Lung (tissue), 12 donors: ENCODE results near the gene HDAC8. TPM values are rescaled to one million over a fixed set of nuclear protein-coding genes. Genes with fewer than 3 reads are reported as not detected.
"Not testable (repeated sequence)": the region's sequence is repeated elsewhere in the genome, so short reads cannot be mapped to it uniquely, and the experiment has no call there.

Experiments used
- ATAC-seq: fragments of 200-7000 bp; cut with Tn5 transposase; one replicate; pipeline ENCODE4 v1.9.1; 2020; ENCODE audit warnings: moderate number of reproducible peaks; ENCODE audit not compliant: insufficient read depth, low FRiP score
- DNase-seq, 3 donors: peaks; one replicate each; pipeline ENCODE4 v3.0.0-alpha.2; 2013 to 2017
- H3K27ac ChIP-seq, 2 donors: one replicate each; pipeline ENCODE4 v1.5.1; 2013; ENCODE audit warnings: mild to moderate bottlenecking in 2 of 2, moderate library complexity in 2 of 2, control low read depth in 1 of 2, inconsistent platforms in 1 of 2, low read depth in 1 of 2, low read length in 1 of 2
- H3K27me3 ChIP-seq, 3 donors: one replicate each; pipeline ENCODE4 v1.5.1; 2013; ENCODE audit warnings: low read length in 2 of 3; ENCODE audit not compliant: control insufficient read depth in 3 of 3, insufficient read depth in 3 of 3
- H3K36me3 ChIP-seq, 4 donors: one replicate each; pipeline ENCODE4 v1.5.1; 2013; ENCODE audit warnings: low read length in 4 of 4, mild to moderate bottlenecking in 1 of 4, moderate library complexity in 1 of 4; ENCODE audit not compliant: control insufficient read depth in 4 of 4, insufficient read depth in 4 of 4
- H3K4me1 ChIP-seq, 5 donors: one replicate each; pipeline ENCODE4 v1.5.1; 2013; ENCODE audit warnings: low read length in 5 of 5, mild to moderate bottlenecking in 2 of 5, moderate library complexity in 1 of 5; ENCODE audit not compliant: control insufficient read depth in 5 of 5, insufficient read depth in 5 of 5
- H3K4me3 ChIP-seq: one replicate; pipeline ENCODE4 v1.5.1; 2013; ENCODE audit warnings: mild to moderate bottlenecking, control low read depth, moderate library complexity
- H3K9ac ChIP-seq, 2 donors: one replicate each; pipeline ENCODE4 v1.5.1; 2013; ENCODE audit warnings: low read length in 2 of 2, control low read depth in 1 of 2; ENCODE audit not compliant: insufficient read depth in 1 of 2
- H3K9me3 ChIP-seq, 4 donors: one replicate each; pipeline ENCODE4 v1.5.1; 2013; ENCODE audit warnings: low read length in 3 of 4, mild to moderate bottlenecking in 1 of 4, moderate library complexity in 1 of 4; ENCODE audit not compliant: control insufficient read depth in 4 of 4, insufficient read depth in 3 of 4
- CTCF ChIP-seq: IDR thresholded peaks from 2 replicates; pipeline ENCODE4 v1.5.1; 2012; ENCODE audit warnings: mild to moderate bottlenecking; ENCODE audit errors: control extremely low read depth, extremely low read depth
- whole genome bisulfite sequencing, 2 donors: extraction: QIAGEN DNeasy Blood & Tissue Kit; methylation state at CpG; one replicate each; pipeline ENCODE4 v1.1.7; 2013; 5-methylcytosine and 5-hydroxymethylcytosine counted together
- polyA plus RNA-seq, 2 donors: library from polyadenylated mRNA; stranded (reverse); fragments of 200-250 nt; gene quantifications; one replicate each; pipeline ENCODE4 v1.2.1, GENCODE V29; 2013
- total RNA-seq, 2 donors: library from RNA; depleted of rRNA in 1 of 2; stranded (reverse); fragments of >200 nt in 1 of 2; gene quantifications; one replicate each; pipeline ENCODE4 v1.2.1, GENCODE V29; 2014 to 2021
- donor health status: control.
- donor health status: control.
- donor health status: Bipolar disorder and iron deficiency.
- donor health status: healthy.
- donor health status: DM: yes; HTN: yes; CAD: no.

HDAC8 gene
- total and polyA plus RNA-seq, 4 donors, result 17.4 to 60.6 (median 38.5) TPM

- Histone ChIP-seq H3K27me3 (peaks cover 0 to 27% (median 8%) of the 10 kb centered on the region in 3 donors), H3K27ac (no peak overlapping the region), H3K4me1 (no peaks in the 10 kb centered on the region), H3K9ac (no peak overlapping the region), H3K9me3 (no peaks in the 10 kb centered on the region), H3K4me3 (no peak overlapping the region), H3K36me3 (peaks cover 0 to 3% (median 0%) of the 10 kb centered on the region in 4 donors)
- no peak for TF ChIP-seq CTCF
- 66 to 94% methylated on average over 2 of the region's 2 CpGs for WGBS, 2 donors
- ATAC-seq (no peak), DNase-seq (no peak)
Observed at GRCh38 chrX:72465889-72466288, 106.8 kb downstream of the HDAC8 start.

GRCh38 chrX:72461766-72462165, 110.9 kb downstream of the HDAC8 start:
- H3K9ac ChIP-seq, result no peak overlapping the region
- no peak for ATAC-seq
- H3K9me3 ChIP-seq, result no peaks in the 10 kb centered on the region
- no peaks in the 10 kb centered on the region for H3K4me1 ChIP-seq
- H3K36me3 ChIP-seq, result peaks cover 0 to 3% (median 0%) of the 10 kb centered on the region in 4 donors
- TF ChIP-seq CTCF, result no peak
- H3K4me3 ChIP-seq, result no peak overlapping the region
- H3K27me3 ChIP-seq, result peaks cover 0 to 41% (median 5%) of the 10 kb centered on the region in 3 donors
- no peak for DNase-seq
- H3K27ac ChIP-seq, result no peak overlapping the region
- WGBS, 2 donors, result 57 to 88% methylated on average over 5 of the region's 5 CpGs

GRCh38 chrX:72461288-72461687, 111.4 kb downstream of the HDAC8 start:
- Histone ChIP-seq H3K27ac (no peak overlapping the region), H3K4me3 (no peak overlapping the region), H3K9ac (no peak overlapping the region), H3K9me3 (no peaks in the 10 kb centered on the region), H3K4me1 (no peaks in the 10 kb centered on the region), H3K27me3 (peaks cover 0 to 37% (median 5%) of the 10 kb centered on the region in 3 donors), H3K36me3 (peaks cover 0 to 3% (median 0%) of the 10 kb centered on the region in 4 donors)
- TF ChIP-seq CTCF, result no peak
- DNase-seq, result no peak
- ATAC-seq, result no peak
- WGBS, 2 donors, result 71 to 97% methylated on average over 2 of the region's 2 CpGs

GRCh38 chrX:72460715-72461114, 111.9 kb downstream of the HDAC8 start:
- H3K27me3 ChIP-seq, result peaks cover 0 to 32% (median 5%) of the 10 kb centered on the region in 3 donors
- no peaks in the 10 kb centered on the region for H3K9me3 ChIP-seq
- H3K27ac ChIP-seq, result no peak overlapping the region
- H3K9ac ChIP-seq, result no peak overlapping the region
- no peak overlapping the region for H3K4me3 ChIP-seq
- TF ChIP-seq CTCF, result no peak
- 85 to 100% methylated on average over 1 of the region's 1 CpG for WGBS, 2 donors
- peaks cover 0 to 3% (median 0%) of the 10 kb centered on the region in 4 donors for H3K36me3 ChIP-seq
- DNase-seq, result no peak
- no peak for ATAC-seq
- H3K4me1 ChIP-seq, result no peaks in the 10 kb centered on the region

GRCh38 chrX:72449034-72449433, 123.6 kb downstream of the HDAC8 start:
- not testable (repeated sequence) for H3K27me3 ChIP-seq, H3K9me3 ChIP-seq, H3K9ac ChIP-seq, H3K27ac ChIP-seq, H3K4me1 ChIP-seq, H3K4me3 ChIP-seq, H3K36me3 ChIP-seq, ATAC-seq, DNase-seq
- 89 to 100% methylated on average over 1 of the region's 1 CpG for WGBS, 2 donors
